ENCODE results near the gene SFXN5. TPM values are rescaled to one million over a fixed set of nuclear protein-coding genes. Genes with fewer than 3 reads are reported as not detected.

SFXN5 gene
- total and polyA plus RNA-seq, 2 of the 4 experiments (the other 2 are of a cell fraction) = 8.6 to 17.0 TPM

GRCh38 chr2:73111073-73112025 is 39.8 kb upstream of the SFXN5 start:
- Histone ChIP-seq H2BK15ac (ENCODE audit: low read depth, low read length) (0 out of 3 replicates have a peak overlapping the region, but pooled peaks have one; percentile 27), H2AK9ac (replicated peaks; ENCODE audit: low read depth, low read length, poor library complexity) (peak overlapping the region; percentile 84), H3K9me3 (ENCODE audit: control insufficient read depth, insufficient read depth, low read length) (no peaks in the 10 kb centered on the region), H3K4me1 (ENCODE audit: control insufficient read depth, insufficient read depth, low read length) (peaks cover 31% of the 10 kb centered on the region), H3K4me3 (ENCODE audit: insufficient read depth, low read depth, low read length) (peak overlapping the region; percentile 95), H2BK5ac (ENCODE audit: low read depth, low read length, poor library complexity, severe bottlenecking) (peak overlapping the region; percentile 81), H2BK20ac (ENCODE audit: low read depth, low read length) (no peak overlapping the region), H4K20me1 (ENCODE audit: insufficient read depth, low read length) (peaks cover 53% of the 10 kb centered on the region), H4K5ac (ENCODE audit: low read depth, low read length) (no peak overlapping the region), H3K9ac (ENCODE audit: low read depth, low read length) (peak overlapping the region; percentile 95), H4K91ac (ENCODE audit: insufficient read depth, low read depth, low read length) (peak overlapping the region; percentile 45), H3K23ac (ENCODE audit: low read depth, low read length) (peak overlapping the region; percentile 84), H3K4ac (ENCODE audit: low read depth, low read length) (peak overlapping the region; percentile 78), H3K14ac (replicated peaks; ENCODE audit: low read depth, low read length) (peak overlapping the region; percentile 83), H3K36me3 (ENCODE audit: control insufficient read depth, insufficient read depth, low read length) (no peaks in the 10 kb centered on the region), H3K79me1 (ENCODE audit: low read depth in 1 of 2, low read length in 2 of 2) (peaks cover 5 to 54% of the 10 kb centered on the region in 2 experiments; a peak in 2 of 4 replicates), H3K18ac (ENCODE audit: low read depth, low read length) (peak overlapping the region; percentile 40), H2AFZ (replicated peaks; ENCODE audit: low read length, poor library complexity) (peak overlapping the region; percentile 90), H3K27me3 (ENCODE audit: control insufficient read depth, insufficient read depth, low read length) (no peaks in the 10 kb centered on the region), H3K27ac (ENCODE audit: insufficient read depth, low read length) (peak overlapping the region; percentile 90), H4K8ac (ENCODE audit: low read depth in 2 of 2, low read length in 2 of 2) (peak overlapping the region; percentile 62 to 68; a peak in 3 of 4 replicates), H3K56ac (ENCODE audit: extremely low read depth, insufficient read depth, low read length) (peak overlapping the region; percentile 77; the same call in 1 of the 2 replicates), H3K4me2 (ENCODE audit: low read depth, low read length) (peak overlapping the region; percentile 95), H3K9me1 (ENCODE audit: insufficient read depth, low read length) (peaks cover 42% of the 10 kb centered on the region), H2BK120ac (ENCODE audit: low read depth, low read length) (peak overlapping the region; percentile 35; the same call in 1 of the 2 replicates), H2AK5ac (ENCODE audit: low read depth, low read length) (peak overlapping the region; percentile 72)
- ChIA-PET POLR2A (ENCODE audit: unreplicated experiment) (no interaction called here), CTCF (interaction anchor here (1.1 to 2.1 kb wide), 3 partner anchors 22 to 45 kb away, joined by 3 to 5 read pairs (median 4); no protein-coding TSS in a partner anchor)
- TF ChIP-seq MAZ (IDR thresholded peaks at IDR 0.05; ENCODE audit: borderline replicate concordance, low read depth, low read length) (peak; percentile 26; the same call in 1 of the 2 replicates), CTCF (conservative IDR thresholded peaks at IDR 0.05; ENCODE audit: low read depth, low read length) (no peak)
- no TSS peak for BruUV-seq (replicated peaks)
- ATAC-seq (ENCODE audit: low read depth) (0 out of 2 replicates have a peak, but pooled peaks have one; percentile 2), DNase-seq (no peak)
- in situ Hi-C loops (cut with MboI; ENCODE audit: low sequenced_read_pairs) = no loop called here
- WGBS, 2 experiments (ENCODE audit: extremely low coverage in 2 of 2, insufficient read length in 1 of 2) = 34% methylated on average over 7 of the region's 16 CpGs; no CpG with 5 or more reads in 1 of the 2 experiments
- intact Hi-C loops (cut with micrococcal nuclease) = loop anchor here (1.0 kb wide), 1 partner anchor 22 kb away; no protein-coding TSS in a partner anchor
- dilution Hi-C loops (cut with HindIII; ENCODE audit: low sequenced_read_pairs, unreplicated experiment) = no loop called here

Data from IMR-90 (cell line).